ENCODE measurements around the gene FAN1.

- TF ChIP-seq EZH2 (IDR thresholded peaks at IDR 0.05; ENCODE audit: borderline replicate concordance, low read depth, low read length, severe bottlenecking) (no peak), POLR2A (IDR thresholded peaks at IDR 0.05; ENCODE audit: low read depth, low read length) (no peak)
- TF ChIP-seq, protein P1, sequence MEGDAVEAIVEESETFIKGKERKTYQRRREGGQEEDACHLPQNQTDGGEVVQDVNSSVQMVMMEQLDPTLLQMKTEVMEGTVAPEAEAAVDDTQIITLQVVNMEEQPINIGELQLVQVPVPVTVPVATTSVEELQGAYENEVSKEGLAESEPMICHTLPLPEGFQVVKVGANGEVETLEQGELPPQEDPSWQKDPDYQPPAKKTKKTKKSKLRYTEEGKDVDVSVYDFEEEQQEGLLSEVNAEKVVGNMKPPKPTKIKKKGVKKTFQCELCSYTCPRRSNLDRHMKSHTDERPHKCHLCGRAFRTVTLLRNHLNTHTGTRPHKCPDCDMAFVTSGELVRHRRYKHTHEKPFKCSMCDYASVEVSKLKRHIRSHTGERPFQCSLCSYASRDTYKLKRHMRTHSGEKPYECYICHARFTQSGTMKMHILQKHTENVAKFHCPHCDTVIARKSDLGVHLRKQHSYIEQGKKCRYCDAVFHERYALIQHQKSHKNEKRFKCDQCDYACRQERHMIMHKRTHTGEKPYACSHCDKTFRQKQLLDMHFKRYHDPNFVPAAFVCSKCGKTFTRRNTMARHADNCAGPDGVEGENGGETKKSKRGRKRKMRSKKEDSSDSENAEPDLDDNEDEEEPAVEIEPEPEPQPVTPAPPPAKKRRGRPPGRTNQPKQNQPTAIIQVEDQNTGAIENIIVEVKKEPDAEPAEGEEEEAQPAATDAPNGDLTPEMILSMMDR (IDR thresholded peaks at IDR 0.05; ENCODE audit: extremely low read depth in 1 of 2, insufficient read depth in 1 of 2, low read depth in 1 of 2, low read length in 2 of 2), result no peak
Observed at GRCh38 chr15:30924353-30924752, 20.6 kb downstream of the FAN1 start.
